Memory B cell (primary cell): Measurements from ENCODE around the gene ACTR1A.
"Not testable (repeated sequence)": the region's sequence is repeated elsewhere in the genome, so short reads cannot be mapped to it uniquely, and the experiment has no call there.

Experiments
- ATAC-seq: fragments of 150-1000 bp; cut with Tn5 transposase; 2 replicates; pipeline ENCODE4 v1.10.0; 2021; ENCODE audit warnings: low read depth, mild to moderate bottlenecking, moderate library complexity
- DNase-seq, 2 donors: peaks; one replicate each; pipeline ENCODE4 v3.0.0; 2022; ENCODE audit warnings: low spot score in 2 of 2
- H3K27ac Mint-ChIP-seq: one replicate; pipeline ENCODE4 v1.8.0; 2022; ENCODE audit warnings: mild to moderate bottlenecking, moderate library complexity, mixed read lengths
- H3K27me3 Mint-ChIP-seq: one replicate; pipeline ENCODE4 v1.8.0; 2022; ENCODE audit warnings: mixed read lengths
- H3K36me3 Mint-ChIP-seq: one replicate; pipeline ENCODE4 v1.8.0; 2022; ENCODE audit warnings: mild to moderate bottlenecking, mixed read lengths
- H3K4me1 Mint-ChIP-seq: one replicate; pipeline ENCODE4 v1.8.0; 2022; ENCODE audit warnings: mixed read lengths
- H3K4me3 Mint-ChIP-seq: one replicate; pipeline ENCODE4 v1.8.0; 2022; ENCODE audit warnings: mild to moderate bottlenecking, moderate library complexity, mixed read lengths
- H3K9me3 Mint-ChIP-seq: one replicate; pipeline ENCODE4 v1.8.0; 2022; ENCODE audit warnings: mixed read lengths

Gene ACTR1A

GRCh38 chr10:102462512-102463054 lies 39.9 kb downstream of the ACTR1A start:
- DNase-seq (no peak), ATAC-seq (no peak)
- Mint-ChIP-seq H3K9me3 (no peaks in the 10 kb centered on the region), H3K27me3 (no peaks in the 10 kb centered on the region), H3K4me1 (peaks cover 26% of the 10 kb centered on the region), H3K27ac (no peak overlapping the region), H3K36me3 (no peaks in the 10 kb centered on the region), H3K4me3 (peak overlapping the region; percentile 96)

DNA sequence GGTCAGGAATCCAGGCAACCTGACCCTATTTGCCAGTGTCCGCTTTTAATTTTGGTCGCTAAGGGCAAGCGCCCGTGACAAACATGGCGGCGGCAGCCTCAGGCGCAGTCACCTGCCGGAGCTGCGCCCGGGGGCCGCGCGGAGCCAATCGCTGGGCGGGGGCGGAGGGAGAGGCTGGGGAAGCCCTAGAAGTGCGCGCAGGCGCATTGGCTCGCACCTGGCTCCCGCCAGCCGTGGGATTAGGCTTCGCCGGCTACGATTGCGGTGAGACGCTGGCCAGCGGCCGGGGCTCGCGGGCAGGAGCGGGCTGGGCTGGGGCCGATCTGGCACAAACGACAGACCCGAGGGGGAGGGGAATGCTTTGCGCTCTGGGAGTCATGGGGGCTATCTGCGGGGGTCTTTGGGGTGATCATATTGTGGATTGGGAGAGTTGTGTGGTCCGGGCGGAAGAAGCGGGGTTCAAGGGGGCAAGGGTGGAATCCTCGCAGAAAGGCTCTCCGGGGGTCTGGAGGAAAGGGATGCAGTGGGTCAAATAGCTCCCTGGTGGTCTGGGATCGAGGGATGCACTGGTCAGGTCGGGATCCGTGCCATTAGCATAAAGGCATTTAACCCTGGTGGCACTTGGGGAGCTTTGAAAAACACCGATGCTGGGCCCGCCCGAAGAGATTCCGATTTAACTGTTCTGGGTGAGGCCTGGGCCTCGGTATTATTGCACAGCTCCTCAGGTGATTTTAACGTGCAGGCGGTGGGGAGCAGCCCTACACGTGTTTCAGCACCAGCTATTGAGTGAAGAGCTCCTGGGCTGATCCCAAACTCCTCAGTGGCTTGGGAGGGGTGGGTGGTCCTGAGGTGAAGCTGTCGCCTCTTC lies 41.1 kb downstream of the ACTR1A start:
- peaks cover 26% of the 10 kb centered on the region for H3K4me1 Mint-ChIP-seq
- H3K4me3 Mint-ChIP-seq, result peak overlapping the region; percentile 96
- peaks cover 2% of the 10 kb centered on the region for H3K36me3 Mint-ChIP-seq
- peak; percentile 99 for ATAC-seq
- DNase-seq, result peak; percentile 86 to 90
- peak overlapping the region; percentile 96 for H3K27ac Mint-ChIP-seq
- H3K9me3 Mint-ChIP-seq, result no peaks in the 10 kb centered on the region
- H3K27me3 Mint-ChIP-seq, result no peaks in the 10 kb centered on the region

GRCh38 chr10:102460836-102461186 lies 41.7 kb downstream of the ACTR1A start:
- no peaks in the 10 kb centered on the region for H3K9me3 Mint-ChIP-seq
- no peak for DNase-seq
- H3K4me1 Mint-ChIP-seq, result peaks cover 26% of the 10 kb centered on the region
- ATAC-seq, result peak; percentile 7
- H3K27me3 Mint-ChIP-seq, result no peaks in the 10 kb centered on the region
- H3K36me3 Mint-ChIP-seq, result peaks cover 2% of the 10 kb centered on the region
- H3K4me3 Mint-ChIP-seq, result peak overlapping the region; percentile 96
- H3K27ac Mint-ChIP-seq, result peak overlapping the region; percentile 96

DNA sequence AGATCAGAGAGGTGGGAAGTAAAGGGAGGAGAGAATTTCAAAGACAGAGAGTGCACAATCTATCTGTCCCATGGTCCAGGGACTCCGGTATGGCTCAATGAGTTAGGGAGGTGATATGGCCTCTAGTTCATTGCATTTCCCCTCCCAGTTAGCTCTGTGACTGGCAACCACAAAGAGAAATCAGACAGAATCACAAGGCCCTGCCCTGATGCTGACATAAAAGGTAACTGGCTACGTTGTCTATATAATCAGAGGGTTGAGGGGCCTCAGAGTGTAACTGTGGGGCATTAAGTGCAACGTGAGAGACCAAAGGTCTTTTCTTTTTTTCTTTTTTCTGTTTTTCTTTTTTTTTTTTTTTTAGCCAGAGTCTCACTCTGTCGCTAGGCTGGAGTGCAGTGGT lies 43.9 kb downstream of the ACTR1A start:
- ATAC-seq (no peak), DNase-seq (no peak)
- peaks cover 25% of the 10 kb centered on the region for H3K4me1 Mint-ChIP-seq
- peaks cover 2% of the 10 kb centered on the region for H3K36me3 Mint-ChIP-seq
- H3K27me3 Mint-ChIP-seq, result no peaks in the 10 kb centered on the region
- no peak overlapping the region for H3K27ac Mint-ChIP-seq
- no peak overlapping the region for H3K4me3 Mint-ChIP-seq
- no peaks in the 10 kb centered on the region for H3K9me3 Mint-ChIP-seq

DNA sequence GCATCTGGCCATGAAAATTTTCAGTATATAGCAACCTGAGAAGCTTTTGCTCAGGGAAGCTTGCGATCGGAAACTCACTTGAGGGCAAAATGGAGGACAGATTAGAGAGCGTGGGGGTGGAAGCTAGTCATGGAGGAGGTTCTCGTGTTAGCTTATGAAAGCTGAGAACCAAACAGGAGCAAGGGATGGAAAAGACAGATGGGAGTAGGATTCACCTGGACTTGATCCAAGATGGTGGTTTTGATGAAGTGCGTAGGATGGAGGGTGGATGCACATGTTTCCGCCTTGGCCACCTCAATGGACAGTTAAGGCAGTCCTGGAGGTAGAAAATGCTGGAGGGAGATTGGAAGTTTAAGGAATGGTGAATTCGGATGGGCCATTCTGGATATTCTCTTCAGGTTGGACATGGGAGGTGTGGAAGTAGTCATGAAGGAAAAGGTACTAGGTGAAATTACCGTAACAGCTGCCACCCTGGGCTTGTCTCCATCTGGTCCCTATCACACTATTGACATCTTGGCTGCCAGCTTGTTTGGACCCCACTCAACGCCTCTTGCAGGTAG lies 44.8 kb downstream of the ACTR1A start:
- no peak for DNase-seq
- no peak overlapping the region for H3K27ac Mint-ChIP-seq
- H3K27me3 Mint-ChIP-seq, result no peaks in the 10 kb centered on the region
- peaks cover 5% of the 10 kb centered on the region for H3K36me3 Mint-ChIP-seq
- no peaks in the 10 kb centered on the region for H3K9me3 Mint-ChIP-seq
- no peak for ATAC-seq
- peaks cover 23% of the 10 kb centered on the region for H3K4me1 Mint-ChIP-seq
- H3K4me3 Mint-ChIP-seq, result no peak overlapping the region

DNA sequence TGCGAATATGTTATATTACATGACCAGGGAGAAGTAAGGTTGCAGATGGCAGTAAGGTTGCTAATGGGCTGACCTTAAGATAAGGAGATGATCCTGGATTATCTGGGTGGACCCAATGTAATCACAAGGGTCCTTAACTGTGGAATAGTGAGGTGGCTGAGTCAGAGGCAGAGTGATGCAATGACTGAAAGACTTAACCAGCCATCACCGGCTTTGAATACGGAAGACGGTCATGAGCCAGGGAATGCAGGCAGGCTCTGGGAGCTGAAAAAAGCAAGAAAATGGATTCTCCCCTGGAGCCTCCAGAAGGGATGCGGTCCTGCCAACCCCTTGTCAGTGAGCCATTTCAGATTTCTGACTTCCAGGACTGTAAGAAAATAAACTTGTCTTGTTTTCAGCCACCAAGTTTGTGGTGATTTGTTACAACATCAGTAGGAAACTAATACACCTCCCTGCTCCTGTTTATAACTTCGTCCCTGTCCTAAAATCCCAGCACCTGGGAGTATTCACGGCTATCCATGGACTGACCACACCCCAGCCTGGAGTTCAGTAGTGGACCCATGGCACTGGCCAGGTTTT lies 46.5 kb downstream of the ACTR1A start:
- Mint-ChIP-seq H3K4me3 (no peak overlapping the region), H3K27ac (no peak overlapping the region), H3K27me3 (no peaks in the 10 kb centered on the region), H3K4me1 (peaks cover 17% of the 10 kb centered on the region), H3K36me3 (peaks cover 5% of the 10 kb centered on the region), H3K9me3 (no peaks in the 10 kb centered on the region)
- ATAC-seq, result no peak
- DNase-seq, result no peak

GRCh38 chr10:102454662-102455487 lies 47.6 kb downstream of the ACTR1A start:
- not testable (repeated sequence) for H3K4me3 Mint-ChIP-seq, H3K9me3 Mint-ChIP-seq, H3K36me3 Mint-ChIP-seq, ATAC-seq, H3K27me3 Mint-ChIP-seq, DNase-seq, H3K27ac Mint-ChIP-seq
- H3K4me1 Mint-ChIP-seq, result peaks cover 13% of the 10 kb centered on the region

GRCh38 chr10:102453502-102453901 lies 49.0 kb downstream of the ACTR1A start:
- DNase-seq (no peak), ATAC-seq (no peak)
- Mint-ChIP-seq H3K9me3 (no peaks in the 10 kb centered on the region), H3K27me3 (no peaks in the 10 kb centered on the region), H3K36me3 (peaks cover 5% of the 10 kb centered on the region), H3K4me3 (no peak overlapping the region), H3K4me1 (peaks cover 17% of the 10 kb centered on the region), H3K27ac (no peak overlapping the region)

DNA sequence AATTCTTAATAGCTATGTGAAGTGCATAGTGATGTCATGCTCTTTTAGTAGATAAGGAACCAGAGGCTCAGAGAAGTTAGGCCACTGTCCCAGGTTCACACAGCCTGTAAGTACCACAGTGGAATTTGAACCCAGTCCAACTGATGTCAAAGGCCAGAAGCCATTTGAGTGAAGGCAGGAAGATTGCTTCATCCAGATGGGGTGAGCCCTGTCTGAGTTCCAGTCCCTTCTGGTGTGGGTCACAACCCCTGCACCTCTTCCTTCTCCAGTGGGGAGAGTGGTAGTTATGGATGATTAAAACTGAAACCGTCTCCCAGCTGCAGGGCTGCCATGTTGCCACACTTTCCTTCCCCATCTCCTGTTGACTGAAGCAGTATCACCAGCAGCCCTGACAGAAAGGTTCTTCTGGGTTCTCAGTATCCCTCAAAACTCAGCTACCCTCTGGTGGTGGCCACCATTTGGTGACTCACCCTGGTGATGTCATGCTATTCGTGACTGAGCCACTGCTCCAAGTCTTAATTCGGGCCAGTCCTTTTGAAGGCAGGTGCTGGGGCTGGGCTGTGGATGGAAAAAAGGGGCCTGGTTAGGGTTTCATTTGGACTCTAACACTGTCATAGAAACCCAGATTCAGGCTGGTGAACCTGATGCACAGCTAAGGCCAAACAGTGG lies 49.7 kb downstream of the ACTR1A start:
- Mint-ChIP-seq H3K27ac (peak overlapping the region; percentile 55), H3K9me3 (no peaks in the 10 kb centered on the region), H3K4me1 (peaks cover 17% of the 10 kb centered on the region), H3K27me3 (no peaks in the 10 kb centered on the region), H3K4me3 (peak overlapping the region; percentile 43), H3K36me3 (peaks cover 5% of the 10 kb centered on the region)
- no peak for ATAC-seq
- no peak for DNase-seq

DNA sequence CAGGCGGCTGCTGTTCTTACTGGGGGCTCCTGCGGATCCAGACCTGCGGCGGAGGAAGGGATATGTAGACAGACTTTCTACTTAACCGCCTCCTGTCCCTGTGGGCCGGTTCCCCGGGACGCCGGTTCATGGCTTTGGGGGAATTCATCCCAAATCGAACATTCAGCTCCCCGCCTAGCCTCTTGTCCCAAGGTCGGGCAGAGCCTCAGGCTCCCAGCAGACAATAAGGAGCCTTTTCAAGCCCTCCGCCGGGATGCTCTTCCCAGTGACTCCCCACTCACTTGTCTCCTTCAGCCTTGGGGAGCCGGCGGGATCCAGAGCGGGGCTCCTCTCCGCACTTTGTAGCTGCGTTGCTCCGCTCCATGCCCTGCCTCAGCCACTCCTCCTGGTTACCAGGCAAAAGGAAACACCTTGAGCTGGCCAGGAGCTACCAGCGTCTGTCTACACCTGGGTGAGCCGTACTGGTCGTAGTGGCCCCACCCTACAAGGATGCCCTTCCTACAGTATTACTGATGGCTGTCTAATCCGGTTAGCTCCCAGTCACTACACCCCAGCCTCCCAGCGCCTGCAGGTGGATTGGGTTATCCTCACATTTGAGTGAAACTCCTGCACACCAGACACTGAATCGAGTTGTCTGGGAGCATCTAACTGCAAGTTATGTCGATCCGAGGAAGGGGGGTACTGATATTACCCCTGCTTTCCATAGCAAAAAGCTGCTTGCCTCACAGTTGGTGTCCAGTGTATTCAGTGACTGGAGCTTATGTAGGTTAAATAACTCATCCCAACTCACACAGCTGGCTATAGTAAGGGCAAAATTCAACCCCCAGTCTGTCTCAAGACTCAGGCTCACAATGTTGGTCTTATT lies 51.2 kb downstream of the ACTR1A start, which contains the start of gene C10orf95:
Gene C10orf95 (minus strand): TSS at position 439 of the 865 bp plus-strand sequence. CDS start 450 bp downstream, outside the sequence.
- no peaks in the 10 kb centered on the region for H3K27me3 Mint-ChIP-seq
- DNase-seq, result no peak
- H3K36me3 Mint-ChIP-seq, result peaks cover 4% of the 10 kb centered on the region
- peak within 1 kb of the TSS; percentile 86 for H3K27ac Mint-ChIP-seq
- no peaks in the 10 kb centered on the region for H3K9me3 Mint-ChIP-seq
- no peak for ATAC-seq
- H3K4me1 Mint-ChIP-seq, result peaks cover 17% of the 10 kb centered on the region
- H3K4me3 Mint-ChIP-seq, result peak within 1 kb of the TSS; percentile 95

DNA sequence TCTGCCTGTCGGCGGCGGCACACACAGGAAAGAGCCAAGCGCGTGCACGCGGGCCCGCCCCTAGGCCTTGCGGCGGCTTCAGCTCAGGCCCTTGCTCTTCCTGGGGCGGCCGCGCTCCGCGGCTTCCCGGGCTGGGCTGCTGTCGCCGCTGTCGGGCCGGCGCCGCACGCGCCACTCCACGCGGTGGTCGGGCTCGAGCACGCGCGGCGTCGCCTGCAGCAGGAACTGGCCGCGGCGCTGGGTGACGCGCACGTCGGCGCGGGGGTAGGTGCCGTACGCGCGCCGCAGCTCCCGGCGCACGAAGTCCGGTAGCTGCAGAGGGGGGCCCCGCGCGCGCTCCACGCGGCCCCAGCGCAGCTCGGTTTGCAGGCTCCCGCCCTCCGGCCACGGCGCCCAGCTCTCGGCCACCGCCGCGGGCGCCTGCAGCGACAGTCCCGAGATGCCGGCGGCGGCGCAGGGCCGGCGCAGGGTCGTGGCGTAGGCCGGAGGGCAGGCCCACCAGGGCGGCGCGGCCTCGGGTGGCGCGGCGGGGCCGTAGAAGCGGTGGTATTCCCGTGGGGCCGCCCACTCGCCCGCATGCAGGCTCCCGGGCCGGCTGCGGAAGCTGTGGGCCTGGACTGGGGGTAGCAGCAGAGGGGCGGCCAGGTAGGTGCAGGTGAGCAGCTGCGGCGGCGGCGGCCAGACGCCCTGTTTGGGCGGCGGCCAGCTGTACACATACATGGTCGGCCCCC lies 52.0 kb downstream of the ACTR1A start:
- ATAC-seq, result peak; percentile 83
- Mint-ChIP-seq H3K4me3 (peak overlapping the region; percentile 95), H3K9me3 (no peaks in the 10 kb centered on the region), H3K4me1 (peaks cover 17% of the 10 kb centered on the region), H3K36me3 (peaks cover 4% of the 10 kb centered on the region), H3K27ac (peak overlapping the region; percentile 86), H3K27me3 (no peaks in the 10 kb centered on the region)
- peak; percentile 81 to 86 for DNase-seq

DNA sequence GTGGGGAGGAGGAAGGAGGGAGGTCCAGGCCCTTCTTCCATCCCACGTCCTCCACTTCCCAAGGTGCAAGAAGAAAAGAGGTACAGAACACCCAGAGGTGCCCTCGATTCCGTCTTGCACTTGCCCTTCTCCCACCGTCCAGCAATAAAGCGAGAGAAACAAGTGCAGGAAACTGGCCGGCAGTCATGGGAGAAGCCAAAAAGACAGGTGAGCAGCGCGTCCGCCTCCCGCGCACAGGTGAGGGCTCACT lies 52.5 kb downstream of the ACTR1A start:
- DNase-seq (no peak), ATAC-seq (no peak)
- H3K4me1 Mint-ChIP-seq, result peaks cover 17% of the 10 kb centered on the region
- H3K9me3 Mint-ChIP-seq, result no peaks in the 10 kb centered on the region
- no peaks in the 10 kb centered on the region for H3K27me3 Mint-ChIP-seq
- H3K27ac Mint-ChIP-seq, result peak overlapping the region; percentile 86
- H3K36me3 Mint-ChIP-seq, result peaks cover 4% of the 10 kb centered on the region
- H3K4me3 Mint-ChIP-seq, result peak overlapping the region; percentile 95
